GM06990 (cell line): Measurements from ENCODE around the gene MGLL.

Experiments used
- DNase-seq: peaks from one replicate; pipeline ENCODE4 v3.0.0-alpha.2; 2011; ENCODE audit not compliant: insufficient read length; ENCODE audit errors: extremely low read depth
- H3K27me3 ChIP-seq: replicated peaks from 2 replicates; pipeline ENCODE4 v1.6.0; 2011; ENCODE audit warnings: low read length; ENCODE audit not compliant: control insufficient read depth, insufficient read depth
- H3K36me3 ChIP-seq: 2 replicates; pipeline ENCODE4 v1.5.1; 2011; ENCODE audit warnings: low read length; ENCODE audit not compliant: control insufficient read depth, insufficient read depth
- H3K4me3 ChIP-seq: replicated peaks from 2 replicates; pipeline ENCODE4 v1.5.1; 2011; ENCODE audit warnings: low read depth, mild to moderate bottlenecking, control low read depth, low read length
- TF ChIP-seq, protein P1 (sequence below): IDR thresholded peaks from 2 replicates; pipeline ENCODE4 v1.5.1; 2011; ENCODE audit warnings: low read length, control low read depth, mild to moderate bottlenecking, inconsistent platforms; ENCODE audit not compliant: insufficient read depth, poor library complexity, severe bottlenecking

The MGLL gene

DNA sequence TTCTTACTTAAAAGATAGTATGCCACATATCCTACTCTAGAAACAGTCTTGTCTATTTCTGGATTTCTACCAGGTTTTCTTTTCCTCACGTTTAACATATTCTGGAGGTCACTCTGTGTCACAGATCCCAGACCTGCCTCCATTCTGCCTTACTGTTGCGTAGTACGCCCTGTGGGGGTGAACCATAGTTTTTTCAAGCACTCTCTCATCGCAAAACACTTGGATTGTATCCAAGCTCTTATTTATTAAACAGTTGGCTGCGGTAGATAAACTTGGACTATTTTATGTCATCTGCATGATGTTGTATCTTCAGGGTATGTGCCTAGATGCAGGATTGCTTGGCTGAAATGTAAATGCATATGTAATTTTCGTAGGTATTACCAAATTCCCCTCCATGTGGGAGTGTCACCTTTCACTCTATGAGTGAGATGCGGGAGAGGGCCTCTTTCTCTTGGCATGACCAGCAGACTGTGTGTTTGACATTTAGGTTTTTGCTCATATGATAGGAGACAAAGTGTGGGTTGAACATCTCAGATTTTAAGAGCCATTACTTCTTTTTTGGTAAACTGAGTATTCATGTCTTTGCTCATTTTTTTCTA is 93.8 kb downstream of the MGLL start:
- Histone ChIP-seq H3K27me3 (no peaks in the 10 kb centered on the region), H3K36me3 (peaks cover 13% of the 10 kb centered on the region), H3K4me3 (no peak overlapping the region)
- DNase-seq, result no peak
- TF ChIP-seq, protein P1, sequence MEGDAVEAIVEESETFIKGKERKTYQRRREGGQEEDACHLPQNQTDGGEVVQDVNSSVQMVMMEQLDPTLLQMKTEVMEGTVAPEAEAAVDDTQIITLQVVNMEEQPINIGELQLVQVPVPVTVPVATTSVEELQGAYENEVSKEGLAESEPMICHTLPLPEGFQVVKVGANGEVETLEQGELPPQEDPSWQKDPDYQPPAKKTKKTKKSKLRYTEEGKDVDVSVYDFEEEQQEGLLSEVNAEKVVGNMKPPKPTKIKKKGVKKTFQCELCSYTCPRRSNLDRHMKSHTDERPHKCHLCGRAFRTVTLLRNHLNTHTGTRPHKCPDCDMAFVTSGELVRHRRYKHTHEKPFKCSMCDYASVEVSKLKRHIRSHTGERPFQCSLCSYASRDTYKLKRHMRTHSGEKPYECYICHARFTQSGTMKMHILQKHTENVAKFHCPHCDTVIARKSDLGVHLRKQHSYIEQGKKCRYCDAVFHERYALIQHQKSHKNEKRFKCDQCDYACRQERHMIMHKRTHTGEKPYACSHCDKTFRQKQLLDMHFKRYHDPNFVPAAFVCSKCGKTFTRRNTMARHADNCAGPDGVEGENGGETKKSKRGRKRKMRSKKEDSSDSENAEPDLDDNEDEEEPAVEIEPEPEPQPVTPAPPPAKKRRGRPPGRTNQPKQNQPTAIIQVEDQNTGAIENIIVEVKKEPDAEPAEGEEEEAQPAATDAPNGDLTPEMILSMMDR, result no peak

DNA sequence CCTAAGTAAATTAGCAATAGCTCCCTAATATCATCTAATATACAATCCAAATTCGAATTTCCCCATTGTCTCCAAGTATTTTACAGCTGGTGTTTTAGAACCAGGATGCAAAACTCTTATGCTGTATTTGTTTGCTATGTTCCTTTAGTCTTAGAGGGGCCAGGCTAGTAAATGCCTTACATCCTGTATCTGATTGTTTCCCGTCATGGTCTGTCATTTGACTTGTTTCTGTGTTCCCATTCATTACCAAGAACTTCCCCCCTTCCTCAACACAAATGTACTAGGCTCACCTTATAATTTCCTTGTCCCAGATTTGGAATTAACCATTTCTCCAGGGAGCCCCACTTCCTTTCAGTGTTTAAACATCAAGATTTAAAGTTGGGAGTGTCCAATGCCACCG is 95.4 kb downstream of the MGLL start:
- no peak for DNase-seq
- Histone ChIP-seq H3K36me3 (peaks cover 18% of the 10 kb centered on the region), H3K27me3 (no peaks in the 10 kb centered on the region), H3K4me3 (no peak overlapping the region)
- TF ChIP-seq, protein P1, result no peak

GRCh38 chr3:127723011-127723567 is 99.2 kb downstream of the MGLL start:
- H3K4me3 ChIP-seq, result no peak overlapping the region
- no peak for DNase-seq
- H3K36me3 ChIP-seq, result peaks cover 32% of the 10 kb centered on the region
- H3K27me3 ChIP-seq, result no peaks in the 10 kb centered on the region
- TF ChIP-seq, protein P1, result no peak

GRCh38 chr3:127722091-127722784 is 100.1 kb downstream of the MGLL start:
- TF ChIP-seq, protein P1, result no peak
- Histone ChIP-seq H3K36me3 (peaks cover 39% of the 10 kb centered on the region), H3K27me3 (no peaks in the 10 kb centered on the region), H3K4me3 (no peak overlapping the region)
- DNase-seq, result no peak

DNA sequence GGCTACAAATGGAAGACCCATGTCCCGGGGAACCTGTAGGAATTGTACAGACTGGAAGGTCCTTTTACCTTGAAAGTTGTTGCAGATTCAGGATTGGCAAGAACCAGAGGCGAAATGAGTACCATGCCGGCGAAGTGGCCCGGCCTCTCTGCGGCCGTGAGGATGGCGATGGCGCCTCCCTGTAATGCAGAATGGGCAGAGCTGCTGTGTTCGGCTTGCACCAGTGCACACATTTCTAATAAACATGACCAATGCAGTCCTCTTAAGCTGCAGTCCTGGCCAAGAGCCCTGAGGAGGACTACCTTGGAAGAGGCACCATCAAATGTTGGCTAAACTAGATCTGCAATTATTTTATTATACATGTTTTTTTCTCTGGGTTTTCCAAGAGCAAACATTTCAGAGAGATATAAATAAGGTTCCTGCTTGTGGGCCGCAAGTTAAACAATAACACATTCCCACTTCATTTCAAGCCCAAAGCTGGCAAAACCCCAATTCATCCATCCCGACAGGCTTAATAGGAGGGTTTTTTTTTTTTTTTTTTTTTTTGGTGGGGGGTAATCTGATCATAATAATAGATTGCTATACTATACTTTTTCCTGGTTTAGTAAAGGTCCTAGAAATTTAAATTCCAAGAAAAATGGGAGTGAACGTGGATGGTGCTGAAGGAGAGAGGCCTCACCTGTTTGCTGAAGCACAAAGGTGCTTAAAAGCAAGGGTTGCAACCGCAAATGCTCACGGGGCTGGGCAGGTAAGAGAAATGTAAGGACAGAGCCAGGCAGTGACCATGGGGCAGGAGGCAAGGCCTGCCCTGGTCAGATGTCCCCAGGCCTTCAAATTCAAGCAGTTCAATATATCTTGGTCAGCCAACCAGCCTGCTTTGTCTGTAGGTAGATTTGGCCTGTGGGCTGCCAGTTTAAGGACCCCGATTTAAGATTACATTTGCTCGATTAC is 101.1 kb downstream of the MGLL start:
- TF ChIP-seq, protein P1, result no peak
- Histone ChIP-seq H3K36me3 (peaks cover 45% of the 10 kb centered on the region), H3K27me3 (no peaks in the 10 kb centered on the region), H3K4me3 (no peak overlapping the region)
- no peak for DNase-seq
